ACC112 (cell line): Measurements from ENCODE around the gene SGMS1.
"Not testable (repeated sequence)": the region's sequence is repeated elsewhere in the genome, so short reads cannot be mapped to it uniquely, and the experiment has no call there.

Source experiments
- H2AFZ ChIP-seq: fragments of 200-600 bp; sonication (generic); one replicate; pipeline ENCODE4 v1.6.0; 2017; ENCODE audit warnings: antibody characterized with exemption, low read length; ENCODE audit not compliant: unreplicated experiment
- H3K27ac ChIP-seq: fragments of 200-600 bp; sonication (generic); 2 replicates; pipeline ENCODE4 v1.5.1; 2014; ENCODE audit warnings: low read depth, mild to moderate bottlenecking, antibody characterized with exemption, low read length, moderate library complexity
- H3K27me3 ChIP-seq: fragments of 200-600 bp; sonication (generic); 2 replicates; pipeline ENCODE4 v1.6.1; 2014; ENCODE audit warnings: mild to moderate bottlenecking, antibody characterized with exemption, low read length, moderate library complexity, mixed read lengths; ENCODE audit not compliant: insufficient read depth
- H3K36me3 ChIP-seq: fragments of 200-600 bp; sonication (generic); 2 replicates; pipeline ENCODE4 v1.6.1; 2016; ENCODE audit warnings: mild to moderate bottlenecking, antibody characterized with exemption, low read length, moderate library complexity, mixed read lengths; ENCODE audit not compliant: insufficient read depth
- H3K4me1 ChIP-seq: fragments of 200-600 bp; sonication (generic); one replicate; pipeline ENCODE4 v1.6.1; 2016; ENCODE audit warnings: low read length, mixed read lengths; ENCODE audit not compliant: insufficient read depth, unreplicated experiment, control insufficient read depth
- H3K4me3 ChIP-seq: fragments of 200-600 bp; sonication (generic); 2 replicates; pipeline ENCODE4 v1.5.1; 2014; ENCODE audit warnings: mild to moderate bottlenecking, low read depth, low read length
- H3K79me2 ChIP-seq: fragments of 200-600 bp; sonication (generic); one replicate; pipeline ENCODE4 v1.6.0; 2016; ENCODE audit warnings: low read length; ENCODE audit not compliant: control insufficient read depth, unreplicated experiment, insufficient read depth

SGMS1 gene

GRCh38 chr10:50438049-50438936 is 185.5 kb downstream of the SGMS1 start:
- H3K27ac ChIP-seq, result no peak overlapping the region
- H3K4me1 ChIP-seq, result no peaks in the 10 kb centered on the region
- no peak overlapping the region for H2AFZ ChIP-seq
- H3K36me3 ChIP-seq, result no peaks in the 10 kb centered on the region
- H3K27me3 ChIP-seq, result no peaks in the 10 kb centered on the region
- H3K79me2 ChIP-seq, result no peaks in the 10 kb centered on the region
- H3K4me3 ChIP-seq, result no peak overlapping the region

- Histone ChIP-seq H3K4me1 (no peaks in the 10 kb centered on the region), H3K27me3 (no peaks in the 10 kb centered on the region), H3K4me3 (no peak overlapping the region), H3K79me2 (no peaks in the 10 kb centered on the region), H3K36me3 (no peaks in the 10 kb centered on the region), H2AFZ (no peak overlapping the region), H3K27ac (no peak overlapping the region)
Observed at GRCh38 chr10:50437248-50437647, 186.5 kb downstream of the SGMS1 start.

GRCh38 chr10:50436805-50437204 is 187.0 kb downstream of the SGMS1 start:
- H3K27ac ChIP-seq, result no peak overlapping the region
- no peak overlapping the region for H2AFZ ChIP-seq
- no peak overlapping the region for H3K4me3 ChIP-seq
- no peaks in the 10 kb centered on the region for H3K27me3 ChIP-seq
- no peaks in the 10 kb centered on the region for H3K79me2 ChIP-seq
- H3K36me3 ChIP-seq, result no peaks in the 10 kb centered on the region
- H3K4me1 ChIP-seq, result peaks cover 2% of the 10 kb centered on the region

GRCh38 chr10:50432211-50433009 is 191.3 kb downstream of the SGMS1 start:
- Histone ChIP-seq H3K27ac (peak overlapping the region; percentile 94), H3K79me2 (no peaks in the 10 kb centered on the region), H3K4me3 (no peak overlapping the region), H3K27me3 (no peaks in the 10 kb centered on the region), H2AFZ (no peak overlapping the region), H3K4me1 (peaks cover 17% of the 10 kb centered on the region), H3K36me3 (no peaks in the 10 kb centered on the region)

GRCh38 chr10:50431791-50432190 is 192.0 kb downstream of the SGMS1 start:
- peak overlapping the region; percentile 94 for H3K27ac ChIP-seq
- no peaks in the 10 kb centered on the region for H3K27me3 ChIP-seq
- H3K4me1 ChIP-seq, result peaks cover 17% of the 10 kb centered on the region
- H3K79me2 ChIP-seq, result no peaks in the 10 kb centered on the region
- H2AFZ ChIP-seq, result peak overlapping the region; percentile 83
- H3K36me3 ChIP-seq, result no peaks in the 10 kb centered on the region
- H3K4me3 ChIP-seq, result peak overlapping the region; percentile 75

GRCh38 chr10:50431133-50431532 is 192.6 kb downstream of the SGMS1 start:
- Histone ChIP-seq H3K27me3 (no peaks in the 10 kb centered on the region), H3K4me3 (peak overlapping the region; percentile 75), H3K36me3 (no peaks in the 10 kb centered on the region), H2AFZ (peak overlapping the region; percentile 83), H3K27ac (peak overlapping the region; percentile 94), H3K4me1 (peaks cover 17% of the 10 kb centered on the region), H3K79me2 (no peaks in the 10 kb centered on the region)

GRCh38 chr10:50426485-50426884 is 197.3 kb downstream of the SGMS1 start:
- H3K4me1 ChIP-seq, result peaks cover 11% of the 10 kb centered on the region
- H3K79me2 ChIP-seq, result no peaks in the 10 kb centered on the region
- H2AFZ ChIP-seq, result no peak overlapping the region
- H3K4me3 ChIP-seq, result no peak overlapping the region
- H3K27ac ChIP-seq, result no peak overlapping the region
- H3K36me3 ChIP-seq, result no peaks in the 10 kb centered on the region
- H3K27me3 ChIP-seq, result no peaks in the 10 kb centered on the region

GRCh38 chr10:50425215-50425614 is 198.5 kb downstream of the SGMS1 start:
- not testable (repeated sequence) for H3K4me1 ChIP-seq, H3K36me3 ChIP-seq, H3K27me3 ChIP-seq, H3K27ac ChIP-seq, H2AFZ ChIP-seq, H3K4me3 ChIP-seq, H3K79me2 ChIP-seq

GRCh38 chr10:50423448-50423847 is 200.3 kb downstream of the SGMS1 start:
- H3K27ac ChIP-seq, result no peak overlapping the region
- no peak overlapping the region for H2AFZ ChIP-seq
- peaks cover 6% of the 10 kb centered on the region for H3K4me1 ChIP-seq
- no peaks in the 10 kb centered on the region for H3K36me3 ChIP-seq
- peaks cover 3% of the 10 kb centered on the region for H3K79me2 ChIP-seq
- no peak overlapping the region for H3K4me3 ChIP-seq
- no peaks in the 10 kb centered on the region for H3K27me3 ChIP-seq

GRCh38 chr10:50422259-50422658 is 201.5 kb downstream of the SGMS1 start:
- no peaks in the 10 kb centered on the region for H3K36me3 ChIP-seq
- no peaks in the 10 kb centered on the region for H3K27me3 ChIP-seq
- peaks cover 12% of the 10 kb centered on the region for H3K79me2 ChIP-seq
- no peak overlapping the region for H3K4me3 ChIP-seq
- H3K27ac ChIP-seq, result no peak overlapping the region
- peaks cover 6% of the 10 kb centered on the region for H3K4me1 ChIP-seq
- no peak overlapping the region for H2AFZ ChIP-seq
